ENCODE results near the gene HS1BP3. TPM values are rescaled to one million over a fixed set of nuclear protein-coding genes. Genes with fewer than 3 reads are reported as not detected.
A peak's percentile ranks its signal among the peaks of the same experiment; 100 is the strongest.

HS1BP3 gene
- total and polyA plus RNA-seq, 3 experiments from 2014 or later = 9.3 to 19.4 (median 9.5) TPM

GRCh38 chr2:20569464-20570223 is 81.3 kb downstream of the HS1BP3 start:
- H3K36me3 ChIP-seq (ENCODE audit: insufficient read depth, low read length) = no peaks in the 10 kb centered on the region
- Mint-ChIP-seq H3K4me3 (no peak overlapping the region), H3K27ac (peak overlapping the region in 2 of 8 donors; percentile 23 to 40), H3K36me3 (no peaks in the 10 kb centered on the region), H3K4me1 (no peaks in the 10 kb centered on the region), H3K27me3 (peaks cover 3 to 5% of the 10 kb centered on the region in 2 donors), H3K9me3 (no peaks in the 10 kb centered on the region)
- H3K27ac ChIP-seq (ENCODE audit: low read depth, low read length) = no peak overlapping the region
- H3K9me3 ChIP-seq (ENCODE audit: low read length) = no peaks in the 10 kb centered on the region
- no peaks in the 10 kb centered on the region for H3K27me3 ChIP-seq (ENCODE audit: insufficient read depth, low read length, poor library complexity, severe bottlenecking)
- no peak for DNase-seq
- H3K4me3 ChIP-seq (ENCODE audit: low read length) = no peak overlapping the region
- CTCF ChIA-PET = no interaction called here
- no peaks in the 10 kb centered on the region for H3K4me1 ChIP-seq (ENCODE audit: insufficient read depth, low read length)
- POLR2A ChIA-PET = no interaction called here

GRCh38 chr2:20568501-20569463 is 82.1 kb downstream of the HS1BP3 start:
- H3K27ac ChIP-seq (ENCODE audit: low read depth, low read length) = no peak overlapping the region
- Mint-ChIP-seq H3K4me3 (no peak overlapping the region), H3K4me1 (no peaks in the 10 kb centered on the region), H3K36me3 (no peaks in the 10 kb centered on the region), H3K27me3 (peaks cover 3 to 5% of the 10 kb centered on the region in 2 donors), H3K9me3 (no peaks in the 10 kb centered on the region), H3K27ac (peak overlapping the region in 2 of 8 donors; percentile 23 to 24)
- H3K4me1 ChIP-seq (ENCODE audit: insufficient read depth, low read length) = no peaks in the 10 kb centered on the region
- ChIA-PET POLR2A (no interaction called here), CTCF (no interaction called here)
- H3K9me3 ChIP-seq (ENCODE audit: low read length) = no peaks in the 10 kb centered on the region
- H3K36me3 ChIP-seq (ENCODE audit: insufficient read depth, low read length) = no peaks in the 10 kb centered on the region
- no peaks in the 10 kb centered on the region for H3K27me3 ChIP-seq (ENCODE audit: insufficient read depth, low read length, poor library complexity, severe bottlenecking)
- no peak overlapping the region for H3K4me3 ChIP-seq (ENCODE audit: low read length)
- no peak for DNase-seq

- H3K4me1 ChIP-seq (ENCODE audit: insufficient read depth, low read length) = no peaks in the 10 kb centered on the region
- Mint-ChIP-seq H3K9me3 (no peaks in the 10 kb centered on the region), H3K27ac (no peak overlapping the region), H3K4me1 (no peaks in the 10 kb centered on the region), H3K36me3 (no peaks in the 10 kb centered on the region), H3K4me3 (no peak overlapping the region), H3K27me3 (peaks cover 3 to 5% of the 10 kb centered on the region in 2 donors)
- ChIA-PET CTCF (interaction anchor here (0.9 kb wide), 1 partner anchor 24 kb away, joined by 3 read pairs; no protein-coding TSS in a partner anchor), POLR2A (no interaction called here)
- no peak overlapping the region for H3K27ac ChIP-seq (ENCODE audit: low read depth, low read length)
- no peaks in the 10 kb centered on the region for H3K9me3 ChIP-seq (ENCODE audit: low read length)
- H3K36me3 ChIP-seq (ENCODE audit: insufficient read depth, low read length) = no peaks in the 10 kb centered on the region
- no peak overlapping the region for H3K4me3 ChIP-seq (ENCODE audit: low read length)
- no peaks in the 10 kb centered on the region for H3K27me3 ChIP-seq (ENCODE audit: insufficient read depth, low read length, poor library complexity, severe bottlenecking)
- no peak for DNase-seq
Observed at GRCh38 chr2:20567926-20568179, 83.0 kb downstream of the HS1BP3 start.

Other genes with a start within 250 kb of the HS1BP3 start
- gene RHOB, start 204.0 kb downstream of the HS1BP3 start, total RNA-seq = 10 to 100 TPM; 27.4 TPM
- 3.4 TPM for gene RHOB, start 204.0 kb downstream of the HS1BP3 start, polyA plus RNA-seq
- gene GDF7, start 16.0 kb upstream of the HS1BP3 start, total RNA-seq = not detected
- 0.10 TPM for gene GDF7, start 16.0 kb upstream of the HS1BP3 start, polyA plus RNA-seq
- 10 to 100 TPM; 31.6 to 32.1 TPM for gene LDAH, start 172.0 kb upstream of the HS1BP3 start, total RNA-seq
- gene LDAH, start 172.0 kb upstream of the HS1BP3 start, polyA plus RNA-seq = 12.7 TPM